Measurements from ENCODE around the gene SMIM20.

Gene SMIM20

DNA sequence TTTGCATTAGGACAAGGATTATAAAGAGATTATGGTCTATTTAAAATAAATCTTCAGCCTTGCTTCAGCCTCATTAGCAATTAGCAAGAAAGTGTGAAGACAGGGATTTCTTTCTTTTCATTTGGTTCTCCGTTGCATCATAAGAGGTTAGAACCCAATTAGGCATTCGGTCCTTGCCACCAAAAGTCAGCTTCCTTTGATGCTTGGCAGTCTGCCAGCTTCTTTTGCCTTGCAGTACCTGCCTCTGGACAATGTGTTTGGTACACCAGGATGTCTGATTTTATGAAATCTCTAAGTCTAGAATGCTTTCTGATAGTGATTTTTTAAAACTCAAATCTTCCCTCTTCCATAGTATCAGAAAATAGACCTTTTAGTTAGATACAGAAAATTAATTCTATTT is 12.4 kb downstream of the SMIM20 start:
- peak; percentile 13 for DNase-seq (ENCODE audit: low spot score)

- no peak for DNase-seq (ENCODE audit: low spot score)
Observed at GRCh38 chr4:25927361-25928195, 13.6 kb downstream of the SMIM20 start.

DNA sequence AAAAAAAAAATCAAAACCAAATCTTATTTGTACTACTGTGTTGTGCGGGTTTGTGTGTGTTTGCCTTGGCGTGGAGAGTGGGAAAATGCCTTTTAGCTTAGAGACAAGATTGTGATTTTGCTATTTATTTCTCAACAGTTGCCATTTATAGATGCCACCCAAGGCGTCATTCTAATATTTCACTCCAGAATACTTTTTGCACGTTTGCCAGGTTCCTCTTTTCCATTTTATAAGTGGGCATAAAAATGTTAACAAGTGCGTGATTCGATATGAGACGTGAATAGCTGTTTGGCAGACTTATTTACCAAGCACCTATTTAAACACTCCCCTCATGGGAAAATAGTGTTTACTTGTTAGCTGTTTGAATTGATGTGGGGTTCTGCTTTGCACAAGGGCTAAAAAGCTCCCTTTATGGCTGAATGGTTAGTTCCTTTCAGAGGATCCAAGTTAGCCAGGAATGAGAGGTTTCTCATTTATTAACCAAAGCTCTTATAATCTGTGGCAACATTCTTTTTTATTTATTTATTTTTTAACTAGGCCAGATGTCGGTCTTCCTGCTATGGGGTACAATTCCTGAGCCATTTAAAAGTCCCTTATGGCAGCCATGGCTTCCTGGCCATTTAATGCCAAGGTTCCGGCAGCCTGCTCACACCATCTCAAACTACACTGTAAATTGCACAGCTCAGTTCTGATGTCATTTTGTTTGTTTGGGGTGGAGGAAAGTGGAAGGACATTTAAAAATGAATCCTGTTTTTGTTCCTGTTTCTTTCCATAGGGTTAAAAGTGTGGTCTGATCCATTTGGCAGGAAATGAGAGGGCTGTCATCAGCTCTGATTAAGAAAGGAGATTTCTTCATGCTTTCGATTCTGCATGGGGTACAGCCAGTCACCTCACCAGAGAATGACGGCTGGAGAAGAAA is 14.6 kb downstream of the SMIM20 start:
- DNase-seq (ENCODE audit: low spot score), result no peak

GRCh38 chr4:25929298-25929686 is 15.3 kb downstream of the SMIM20 start:
- DNase-seq (ENCODE audit: low spot score), result no peak

- DNase-seq (ENCODE audit: low spot score), result no peak
Observed at GRCh38 chr4:25930731-25931354, 16.8 kb downstream of the SMIM20 start.

- DNase-seq (ENCODE audit: low spot score), result no peak
Observed at GRCh38 chr4:25936696-25937095, 22.7 kb downstream of the SMIM20 start.

DNA sequence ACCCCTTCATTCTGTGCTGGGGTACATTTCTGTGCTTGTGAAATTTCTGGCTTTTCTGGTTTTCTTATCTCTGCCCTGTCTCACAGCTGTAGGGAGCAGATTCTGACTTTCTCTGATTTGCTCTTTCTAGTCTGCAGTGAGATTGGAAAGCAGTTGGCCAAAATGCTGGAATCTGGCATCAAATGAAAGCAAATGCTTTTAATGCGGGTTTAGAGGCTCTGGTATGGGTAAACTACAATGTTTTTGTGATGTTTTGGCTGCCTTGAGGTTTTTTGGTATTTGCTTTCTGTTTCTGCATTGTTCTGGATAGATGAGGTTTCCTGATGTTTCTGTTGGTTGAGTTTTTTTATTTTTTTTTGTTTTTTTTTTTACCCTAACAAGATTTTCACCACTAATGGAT is 23.8 kb downstream of the SMIM20 start:
- no peak for DNase-seq (ENCODE audit: low spot score)

DNA sequence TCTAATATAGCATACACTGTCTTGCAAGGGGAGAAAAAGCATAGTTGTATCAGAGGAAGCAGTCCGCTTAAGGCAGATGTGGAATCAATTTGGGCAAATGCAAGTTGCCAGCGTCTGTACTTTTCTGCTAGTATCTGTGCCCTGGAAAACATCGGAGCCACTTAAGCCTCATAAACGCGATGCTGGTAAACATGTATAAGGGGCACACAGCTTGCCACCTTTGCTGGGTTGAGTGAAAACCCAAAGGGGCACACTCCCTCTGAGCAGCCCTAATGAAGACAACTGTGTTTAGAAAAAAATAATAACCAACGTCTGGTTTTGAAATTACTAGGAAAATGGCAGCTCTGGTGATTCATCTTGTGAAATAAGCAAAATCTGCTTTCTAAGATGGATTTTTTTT is 24.3 kb downstream of the SMIM20 start:
- no peak for DNase-seq (ENCODE audit: low spot score)

- no peak for DNase-seq (ENCODE audit: low spot score)
Observed at GRCh38 chr4:25938787-25939186, 24.8 kb downstream of the SMIM20 start.

DNA sequence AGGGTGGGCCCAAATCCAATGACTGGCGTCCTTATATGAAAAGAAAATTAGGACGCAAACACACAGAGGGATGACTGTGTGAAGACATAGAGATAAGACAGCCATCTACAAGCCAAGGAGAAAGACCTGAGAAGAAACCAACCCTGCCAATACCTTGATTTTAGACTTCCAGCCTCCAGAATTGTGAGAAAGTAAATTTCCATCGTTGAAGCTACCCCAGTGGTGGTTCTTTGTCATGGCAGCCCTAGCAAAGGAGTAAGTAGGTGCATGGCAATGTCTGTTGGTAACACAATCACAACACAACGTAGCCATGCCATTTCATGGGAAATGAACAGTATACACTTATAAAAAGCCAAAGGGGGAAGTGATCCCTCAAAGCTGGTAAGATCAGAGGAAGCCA is 25.3 kb downstream of the SMIM20 start:
- DNase-seq (ENCODE audit: low spot score), result no peak

GRCh38 chr4:25941457-25942221 is 27.6 kb downstream of the SMIM20 start:
- DNase-seq (ENCODE audit: low spot score), result no peak

GRCh38 chr4:25943312-25943711 is 29.3 kb downstream of the SMIM20 start:
- DNase-seq (ENCODE audit: low spot score), result no peak

DNA sequence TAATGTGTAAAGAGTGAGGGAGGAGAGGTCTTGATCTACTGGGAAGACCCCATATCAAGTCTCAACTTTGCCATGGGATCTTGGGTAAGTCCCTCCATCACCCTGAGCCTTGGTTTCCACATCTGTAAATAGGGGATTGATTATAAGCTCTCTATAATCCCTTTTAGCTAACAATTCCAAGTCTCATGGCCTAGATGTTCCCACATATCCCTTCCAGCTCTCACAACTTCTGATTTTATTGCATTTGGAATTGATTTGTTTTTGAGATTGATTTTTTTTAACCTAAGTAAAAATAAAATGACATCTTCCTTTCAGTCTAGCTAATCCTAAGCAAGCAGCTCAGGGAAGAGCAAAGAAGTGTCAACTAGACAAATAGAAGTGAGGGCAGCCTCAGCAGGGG is 29.8 kb downstream of the SMIM20 start:
- no peak for DNase-seq (ENCODE audit: low spot score)

DNA sequence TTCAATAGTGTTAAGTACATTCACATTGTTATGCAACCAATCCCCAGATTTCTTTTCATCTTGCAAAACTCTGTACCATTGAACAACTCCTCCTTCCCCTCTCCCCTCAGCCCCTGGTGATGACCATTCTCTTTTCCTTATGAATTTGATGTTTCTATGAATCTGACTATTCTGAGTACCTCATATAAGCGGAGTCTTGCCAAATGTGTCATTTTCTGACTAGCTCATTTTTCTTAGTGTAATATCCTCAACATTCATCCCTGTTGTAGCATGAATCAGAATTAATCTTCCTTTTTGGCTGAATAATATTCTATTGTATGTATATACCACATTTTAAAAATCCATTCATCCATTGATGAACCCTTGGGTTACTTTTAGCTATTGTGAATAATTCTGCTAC is 34.0 kb downstream of the SMIM20 start:
- DNase-seq (ENCODE audit: low spot score), result no peak

GRCh38 chr4:25949173-25949748 is 35.2 kb downstream of the SMIM20 start:
- DNase-seq (ENCODE audit: low spot score), result no peak

DNA sequence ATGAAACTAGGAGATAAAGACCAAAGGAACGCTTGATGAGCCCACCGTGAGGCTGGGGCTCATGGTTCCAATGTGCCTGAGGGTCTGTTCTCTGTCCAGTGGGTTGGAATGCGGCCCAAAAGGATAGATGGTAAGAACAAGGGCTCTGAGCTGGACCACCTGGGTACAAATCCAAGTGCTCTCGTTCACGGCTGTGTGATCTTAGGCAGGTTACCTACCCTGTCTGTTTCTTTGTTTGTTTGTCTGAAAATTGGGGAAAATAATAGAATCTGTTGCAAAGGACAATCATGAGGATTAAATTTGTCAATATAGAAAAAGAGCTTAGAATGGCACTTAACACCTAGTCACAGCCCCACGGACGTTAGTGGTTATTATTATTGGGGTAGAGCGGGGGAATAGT is 36.0 kb downstream of the SMIM20 start:
- DNase-seq (ENCODE audit: low spot score), result no peak

GRCh38 chr4:25950461-25951389 is 36.7 kb downstream of the SMIM20 start:
- no peak for DNase-seq (ENCODE audit: low spot score)

GRCh38 chr4:25951390-25951952 is 37.5 kb downstream of the SMIM20 start:
- no peak for DNase-seq (ENCODE audit: low spot score)

GRCh38 chr4:25953740-25954139 is 39.7 kb downstream of the SMIM20 start:
- DNase-seq (ENCODE audit: low spot score), result no peak

- no peak for DNase-seq (ENCODE audit: low spot score)
Observed at GRCh38 chr4:25954293-25954904, 40.4 kb downstream of the SMIM20 start.

Measured in CD4-positive, alpha-beta T cell treated with Interleukin-15 for 4 hours (primary cell).